A673 (cell line): ENCODE data around the gene RELT. TPM values are rescaled to one million over a fixed set of nuclear protein-coding genes. Genes with fewer than 3 reads are reported as not detected.

Source experiments
- BruUV-seq: library from RNA; stranded (reverse); fragments of 400-500 nt; replicated peaks from 2 replicates; lab custom pipeline; 2021; lab: Mats Ljungman, UMichigan
- CTCF ChIA-PET: fragments of 300-600 bp; sonication (Branson Sonifier 250); formaldehyde crosslinking; loops from one replicate; lab custom pipeline; 2022; ENCODE audit warnings: antibody characterized with exemption; lab: Charles Lee
- POLR2A ChIA-PET: fragments of 300-600 bp; sonication (Branson Sonifier 250); formaldehyde crosslinking; loops from one replicate; lab custom pipeline; 2022; ENCODE audit warnings: antibody characterized with exemption; ENCODE audit not compliant: low non-redundant PET; lab: Charles Lee
- DNase-seq: peaks from one replicate; pipeline ENCODE4 v3.0.0-alpha.2; 2015; ENCODE audit warnings: low spot score
- H3K27ac ChIP-seq: fragments of 200-600 bp; sonication (generic); 2 replicates; pipeline ENCODE4 v1.5.1; 2016; ENCODE audit warnings: mixed run types, low read depth, mild to moderate bottlenecking, mixed read lengths, antibody characterized with exemption, low read length; ENCODE audit not compliant: poor library complexity, severe bottlenecking
- H3K27me3 ChIP-seq: fragments of 200-600 bp; sonication (generic); replicated peaks from 2 replicates; pipeline ENCODE4 v1.6.1; 2017; ENCODE audit warnings: mixed run types, low read depth, mild to moderate bottlenecking, mixed read lengths, antibody characterized with exemption, low read length; ENCODE audit not compliant: insufficient read depth, poor library complexity
- H3K36me3 ChIP-seq: fragments of 200-600 bp; sonication (generic); 2 replicates; pipeline ENCODE4 v1.6.1; 2016; ENCODE audit warnings: mixed run types, mild to moderate bottlenecking, mixed read lengths, antibody characterized with exemption, low read length; ENCODE audit not compliant: insufficient read depth, poor library complexity, severe bottlenecking
- H3K4me1 ChIP-seq: fragments of 200-600 bp; sonication (generic); 2 replicates; pipeline ENCODE4 v1.6.1; 2017; ENCODE audit warnings: mixed run types, mild to moderate bottlenecking, mixed read lengths, antibody characterized with exemption, low read length; ENCODE audit not compliant: insufficient read depth, poor library complexity, severe bottlenecking
- H3K4me3 ChIP-seq: fragments of 200-600 bp; sonication (generic); 2 replicates; pipeline ENCODE4 v1.5.1; 2016; ENCODE audit warnings: low read depth, mixed run types, mild to moderate bottlenecking, mixed read lengths, low read length; ENCODE audit not compliant: poor library complexity, severe bottlenecking
- H3K9me3 ChIP-seq: fragments of 200-600 bp; sonication (generic); 2 replicates; pipeline ENCODE4 v1.6.1; 2016; ENCODE audit warnings: mixed run types, low read depth, mild to moderate bottlenecking, mixed read lengths, antibody characterized with exemption, low read length; ENCODE audit not compliant: poor library complexity, severe bottlenecking
- CTCF ChIP-seq: fragments of 300-800, 200-600 bp; sonication (generic); conservative IDR thresholded peaks from 2 replicates; pipeline ENCODE4 v1.5.1; 2017; ENCODE audit warnings: low read depth, mild to moderate bottlenecking, antibody characterized with exemption, low read length, moderate library complexity, mixed read lengths
- EZH2 ChIP-seq: fragments of 200-600 bp; sonication (generic); IDR thresholded peaks from 2 replicates; pipeline ENCODE4 v1.6.1; 2017; ENCODE audit warnings: borderline replicate concordance, low read depth, mild to moderate bottlenecking, mixed read lengths, antibody characterized with exemption, low read length; ENCODE audit not compliant: poor library complexity, severe bottlenecking
- intact Hi-C: fragments of 100-400 bp; cut with micrococcal nuclease; formaldehyde crosslinking; loops from one replicate; pipeline ENCODE4 v1.10.0; 2022; ENCODE audit not compliant: unreplicated experiment
- total RNA-seq: library from RNA; stranded (reverse); gene quantifications from 2 replicates; pipeline ENCODE4 v1.2.3, GENCODE V29; 2021

The RELT gene
- total RNA-seq, 1 experiment from 2014 or later, result 20.9 TPM

- intact Hi-C loops, result no loop called here
Observed at GRCh38 chr11:73381589-73381988, 5.4 kb downstream of the RELT start.

GRCh38 chr11:73382183-73382582, 6.0 kb downstream of the RELT start:
- DNase-seq, result no peak
- Histone ChIP-seq H3K4me1 (peaks cover 49% of the 10 kb centered on the region), H3K27ac (peak overlapping the region; percentile 43), H3K9me3 (no peaks in the 10 kb centered on the region), H3K36me3 (no peaks in the 10 kb centered on the region), H3K4me3 (no peak overlapping the region), H3K27me3 (no peaks in the 10 kb centered on the region)
- BruUV-seq, result no TSS peak
- CTCF ChIA-PET, result interaction anchor here (2.2 kb wide), 1 partner anchor 11 kb away, joined by 7 read pairs; no protein-coding TSS in a partner anchor
- POLR2A ChIA-PET, result no interaction called here
- intact Hi-C loops, result no loop called here
- TF ChIP-seq EZH2 (no peak), CTCF (no peak)

More at GRCh38 chr11:73381589-73381988, 5.4 kb downstream of the RELT start:
- Histone ChIP-seq H3K4me1 (peaks cover 48% of the 10 kb centered on the region), H3K9me3 (no peaks in the 10 kb centered on the region), H3K4me3 (no peak overlapping the region), H3K27ac (peak overlapping the region; percentile 45), H3K36me3 (no peaks in the 10 kb centered on the region), H3K27me3 (no peaks in the 10 kb centered on the region)
- ChIA-PET POLR2A (no interaction called here), CTCF (no interaction called here)
- no peak for TF ChIP-seq CTCF
- no peak for TF ChIP-seq EZH2
- no peak for DNase-seq
- no TSS peak for BruUV-seq

GRCh38 chr11:73382747-73383146, 6.5 kb downstream of the RELT start:
- H3K27ac ChIP-seq, result peak overlapping the region; percentile 43

More at GRCh38 chr11:73382747-73383146, 6.5 kb downstream of the RELT start:
- no peaks in the 10 kb centered on the region for H3K36me3 ChIP-seq
- no peak for DNase-seq
- BruUV-seq, result no TSS peak
- no peaks in the 10 kb centered on the region for H3K9me3 ChIP-seq
- TF ChIP-seq CTCF, result no peak
- no peak for TF ChIP-seq EZH2
- POLR2A ChIA-PET, result no interaction called here
- H3K27me3 ChIP-seq, result no peaks in the 10 kb centered on the region
- CTCF ChIA-PET, result interaction anchor here (2.2 kb wide), 1 partner anchor 10 kb away, joined by 7 read pairs; no protein-coding TSS in a partner anchor
- H3K4me3 ChIP-seq, result no peak overlapping the region
- H3K4me1 ChIP-seq, result peaks cover 50% of the 10 kb centered on the region
- intact Hi-C loops, result no loop called here
